Panc1 (cell line): ENCODE results near the gene ITGA11. TPM values are rescaled to one million over a fixed set of nuclear protein-coding genes. Genes with fewer than 3 reads are reported as not detected.

Experiments
- ATAC-seq: fragments of 200-7000 bp; cut with Tn5 transposase; 2 replicates; pipeline ENCODE4 v1.9.1; 2020; ENCODE audit warnings: mild to moderate bottlenecking, moderate library complexity
- BruUV-seq: library from RNA; stranded (reverse); fragments of 400-500 nt; replicated peaks from 2 replicates; lab custom pipeline; 2021; lab: Mats Ljungman, UMichigan
- CTCF ChIA-PET: fragments of 300-600 bp; sonication (Branson Sonifier 250); formaldehyde crosslinking; loops from one replicate; lab custom pipeline; 2022; ENCODE audit warnings: antibody characterized with exemption; lab: Charles Lee
- POLR2A ChIA-PET: fragments of 300-600 bp; sonication (Branson Sonifier 250); formaldehyde crosslinking; loops from one replicate; lab custom pipeline; 2022; ENCODE audit warnings: antibody characterized with exemption; lab: Charles Lee
- DNase-seq: peaks from one replicate; pipeline ENCODE4 v3.0.0-alpha.2; 2010; ENCODE audit warnings: low read depth, low spot score
- H3K27ac ChIP-seq: 2 replicates; pipeline ENCODE4 v1.5.1; 2011; ENCODE audit warnings: mild to moderate bottlenecking, low read length, inconsistent platforms
- H3K27me3 ChIP-seq: fragments of 200-500 bp; sonication (Bioruptor generic); 2 replicates; pipeline ENCODE4 v1.6.0; 2014; ENCODE audit warnings: low read length, inconsistent platforms; ENCODE audit not compliant: control insufficient read depth, insufficient read depth
- H3K36me3 ChIP-seq: fragments of 200-500 bp; sonication (Bioruptor generic); 2 replicates; pipeline ENCODE4 v1.5.1; 2014; ENCODE audit warnings: inconsistent platforms, mild to moderate bottlenecking, low read length, moderate library complexity; ENCODE audit not compliant: control insufficient read depth, insufficient read depth
- H3K4me1 ChIP-seq: 2 replicates; pipeline ENCODE4 v1.5.1; 2011; ENCODE audit warnings: inconsistent platforms, mild to moderate bottlenecking, low read length, moderate library complexity; ENCODE audit not compliant: control insufficient read depth, insufficient read depth
- H3K4me3 ChIP-seq, 2 experiments: 2 replicates each; pipeline ENCODE4 v1.5.1; 2011 to 2012; ENCODE audit warnings: low read depth in 2 of 2, low read length in 2 of 2, mild to moderate bottlenecking in 2 of 2, inconsistent platforms in 1 of 2, moderate library complexity in 1 of 2
- H3K9me3 ChIP-seq: fragments of 200-500 bp; sonication (Bioruptor generic); 2 replicates; pipeline ENCODE4 v1.5.1; 2014; ENCODE audit warnings: low read depth, mild to moderate bottlenecking, inconsistent platforms, low read length, moderate library complexity; ENCODE audit not compliant: control insufficient read depth, insufficient read depth
- CTCF ChIP-seq: fragments of 450-650 bp; IDR thresholded peaks from 2 replicates; pipeline ENCODE4 v1.5.1; 2017; ENCODE audit warnings: mild to moderate bottlenecking
- POLR2AphosphoS5 ChIP-seq: IDR thresholded peaks from 2 replicates; pipeline ENCODE4 v1.6.1; 2012; ENCODE audit warnings: mild to moderate bottlenecking, low read depth, low read length, moderate library complexity
- REST ChIP-seq, 2 experiments: IDR thresholded peaks; 2 replicates each; pipeline ENCODE4 v1.6.1; 2011 to 2012; ENCODE audit warnings: low read depth in 2 of 2, control low read depth in 1 of 2, low read length in 1 of 2, mild to moderate bottlenecking in 1 of 2, moderate library complexity in 1 of 2; ENCODE audit not compliant: insufficient read depth in 1 of 2
- SIN3A ChIP-seq: IDR thresholded peaks from 2 replicates; pipeline ENCODE4 v1.6.1; 2012; ENCODE audit warnings: low read depth, mild to moderate bottlenecking, low read length, moderate library complexity, borderline replicate concordance; ENCODE audit not compliant: insufficient read depth
- TCF7L2 ChIP-seq: IDR thresholded peaks from 2 replicates; pipeline ENCODE4 v1.6.1; 2011; ENCODE audit warnings: mild to moderate bottlenecking, low read depth, low read length, inconsistent platforms
- in situ Hi-C: cut with HindIII; loops from 2 replicates; pipeline ENCODE4 v1.10.0; 2016; ENCODE audit warnings: low sequenced_read_pairs, low pct_unique_long_range_greater_than_20kb
- intact Hi-C: fragments of 100-400 bp; cut with micrococcal nuclease; formaldehyde crosslinking; loops from one replicate; pipeline ENCODE4 v1.10.0; 2022; ENCODE audit not compliant: unreplicated experiment
- total RNA-seq: library from RNA; stranded (reverse); gene quantifications from one replicate; pipeline ENCODE4 v1.2.1, GENCODE V29; 2021; ENCODE audit not compliant: unreplicated experiment

Gene ITGA11
- total RNA-seq, 1 experiment from 2014 or later = 0.28 TPM

- intact Hi-C loops = no loop called here
- H3K27me3 ChIP-seq = peaks cover 5% of the 10 kb centered on the region
- BruUV-seq = no TSS peak
- no peak overlapping the region for H3K27ac ChIP-seq
- POLR2A ChIA-PET = no interaction called here
- no peak for ATAC-seq
- no peak for DNase-seq
- H3K36me3 ChIP-seq = no peaks in the 10 kb centered on the region
- H3K4me3 ChIP-seq = no peak overlapping the region
- in situ Hi-C loops = no loop called here
- H3K4me1 ChIP-seq = no peaks in the 10 kb centered on the region
- CTCF ChIA-PET = no interaction called here
- H3K9me3 ChIP-seq = no peaks in the 10 kb centered on the region
- no peak for TF ChIP-seq POLR2AphosphoS5
- no peak for TF ChIP-seq CTCF
- TF ChIP-seq TCF7L2 = no peak
- TF ChIP-seq SIN3A = no peak
- TF ChIP-seq REST (IDR thresholded peaks at IDR 0.05; ENCODE audit: insufficient read depth in 1 of 2, low read depth in 2 of 2, low read length in 1 of 2) = no peak
Measured at GRCh38 chr15:68479406-68479805, 47.4 kb upstream of the ITGA11 start.

GRCh38 chr15:68478853-68479252, 46.9 kb upstream of the ITGA11 start:
- Histone ChIP-seq H3K27me3 (peaks cover 5% of the 10 kb centered on the region), H3K4me1 (no peaks in the 10 kb centered on the region), H3K9me3 (no peaks in the 10 kb centered on the region), H3K27ac (no peak overlapping the region), H3K4me3 (no peak overlapping the region), H3K36me3 (no peaks in the 10 kb centered on the region)
- ChIA-PET POLR2A (no interaction called here), CTCF (no interaction called here)
- in situ Hi-C loops (no loop called here), intact Hi-C loops (no loop called here)
- no peak for DNase-seq
- ATAC-seq = no peak
- no peak for TF ChIP-seq SIN3A
- TF ChIP-seq CTCF = no peak
- TF ChIP-seq REST (IDR thresholded peaks at IDR 0.05; ENCODE audit: insufficient read depth in 1 of 2, low read depth in 2 of 2, low read length in 1 of 2) = no peak
- TF ChIP-seq POLR2AphosphoS5 = no peak
- no TSS peak for BruUV-seq
